OCI-LY3 (cell line): ENCODE data around the gene CLHC1.

Source experiments
- H2AFZ ChIP-seq: fragments of 200-600, 300-600 bp; shearing (Covaris generic); 2 replicates; pipeline ENCODE4 v1.6.0; 2014; ENCODE audit warnings: antibody characterized with exemption, low read depth, low read length
- H3K27ac ChIP-seq: fragments of 200-600, 300-600 bp; sonication (generic); 2 replicates; pipeline ENCODE4 v1.5.1; 2014; ENCODE audit warnings: mild to moderate bottlenecking, low read length, moderate library complexity, mixed read lengths
- H3K27me3 ChIP-seq: fragments of 200-600, 300-600 bp; sonication (generic); 2 replicates; pipeline ENCODE4 v1.6.1; 2014; ENCODE audit warnings: low read depth, low read length, mixed read lengths
- H3K36me3 ChIP-seq: fragments of 200-600, 300-600 bp; sonication (generic); replicated peaks from 2 replicates; pipeline ENCODE3; 2014; ENCODE audit warnings: low read depth, low read length, mixed read lengths
- H3K4me1 ChIP-seq: fragments of 300-600, 200-600 bp; sonication (generic); 2 replicates; pipeline ENCODE4 v1.6.1; 2014; ENCODE audit warnings: low read length, mixed read lengths
- H3K4me2 ChIP-seq: fragments of 200-600, 300-600 bp; sonication (generic); 2 replicates; pipeline ENCODE4 v1.6.1; 2014; ENCODE audit warnings: low read length, mixed read lengths
- H3K4me3 ChIP-seq: fragments of 300-600, 200-600 bp; sonication (generic); 2 replicates; pipeline ENCODE4 v1.5.1; 2014; ENCODE audit warnings: antibody characterized with exemption, mild to moderate bottlenecking, low read length, moderate library complexity
- H3K79me2 ChIP-seq: fragments of 300-600, 200-600 bp; shearing (Covaris generic); 2 replicates; pipeline ENCODE4 v1.6.1; 2014; ENCODE audit warnings: mild to moderate bottlenecking, low read length, mixed read lengths
- H3K9ac ChIP-seq: fragments of 300-600, 200-600 bp; shearing (Covaris generic); 2 replicates; pipeline ENCODE4 v1.6.0; 2014; ENCODE audit warnings: mild to moderate bottlenecking, low read length, moderate library complexity
- H3K9me3 ChIP-seq: fragments of 200-600, 300-600 bp; shearing (Covaris generic); 2 replicates; pipeline ENCODE4 v1.6.1; 2014; ENCODE audit warnings: low read length, mixed read lengths; ENCODE audit not compliant: insufficient read depth
- H4K20me1 ChIP-seq: fragments of 200-600, 300-600 bp; sonication (generic); 2 replicates; pipeline ENCODE4 v1.6.1; 2016; ENCODE audit warnings: low read length, mixed read lengths; ENCODE audit not compliant: insufficient read depth
- CTCF ChIP-seq: fragments of 200-600, 300-600 bp; sonication (generic); IDR thresholded peaks from 2 replicates; pipeline ENCODE4 v1.5.1; 2014; ENCODE audit warnings: antibody characterized with exemption, low read length, low read depth
- EZH2phosphoT487 ChIP-seq: fragments of 200-600 bp; shearing (Covaris generic); IDR thresholded peaks from 2 replicates; pipeline ENCODE4 v1.6.1; 2018; ENCODE audit warnings: antibody characterized with exemption, mixed run types, low read depth

The CLHC1 gene

GRCh38 chr2:55142518-55142917 lies 89.6 kb downstream of the CLHC1 start:
- Histone ChIP-seq H3K9ac (no peak overlapping the region), H3K36me3 (no peaks in the 10 kb centered on the region), H3K4me1 (peaks cover 12% of the 10 kb centered on the region), H2AFZ (no peak overlapping the region), H3K27me3 (no peaks in the 10 kb centered on the region), H3K9me3 (no peaks in the 10 kb centered on the region), H3K27ac (no peak overlapping the region), H3K4me2 (no peak overlapping the region), H3K79me2 (no peaks in the 10 kb centered on the region), H3K4me3 (no peak overlapping the region), H4K20me1 (no peaks in the 10 kb centered on the region)
- TF ChIP-seq CTCF, result no peak
- TF ChIP-seq EZH2phosphoT487, result no peak

- Histone ChIP-seq H2AFZ (no peak overlapping the region), H3K4me2 (no peak overlapping the region), H4K20me1 (no peaks in the 10 kb centered on the region), H3K79me2 (no peaks in the 10 kb centered on the region), H3K36me3 (no peaks in the 10 kb centered on the region), H3K27ac (no peak overlapping the region), H3K4me1 (peaks cover 19% of the 10 kb centered on the region), H3K9ac (no peak overlapping the region), H3K4me3 (no peak overlapping the region), H3K27me3 (no peaks in the 10 kb centered on the region), H3K9me3 (no peaks in the 10 kb centered on the region)
- TF ChIP-seq CTCF, result no peak
- no peak for TF ChIP-seq EZH2phosphoT487
These were observed 90.3 kb downstream of the CLHC1 start for GRCh38 chr2:55141572-55142413.

- no peak overlapping the region for H2AFZ ChIP-seq
- H3K79me2 ChIP-seq, result no peaks in the 10 kb centered on the region
- no peak overlapping the region for H3K27ac ChIP-seq
- H3K4me3 ChIP-seq, result no peak overlapping the region
- H3K36me3 ChIP-seq, result no peaks in the 10 kb centered on the region
- peaks cover 29% of the 10 kb centered on the region for H3K4me1 ChIP-seq
- H3K9me3 ChIP-seq, result no peaks in the 10 kb centered on the region
- H3K4me2 ChIP-seq, result no peak overlapping the region
- TF ChIP-seq CTCF, result no peak
- no peak for TF ChIP-seq EZH2phosphoT487
- H3K9ac ChIP-seq, result no peak overlapping the region
- no peaks in the 10 kb centered on the region for H3K27me3 ChIP-seq
- no peaks in the 10 kb centered on the region for H4K20me1 ChIP-seq
These were observed 91.5 kb downstream of the CLHC1 start for GRCh38 chr2:55140316-55141219.

GRCh38 chr2:55139305-55139704 lies 92.8 kb downstream of the CLHC1 start:
- no peak overlapping the region for H3K9ac ChIP-seq
- H2AFZ ChIP-seq, result no peak overlapping the region
- H3K27me3 ChIP-seq, result no peaks in the 10 kb centered on the region
- H4K20me1 ChIP-seq, result no peaks in the 10 kb centered on the region
- H3K9me3 ChIP-seq, result no peaks in the 10 kb centered on the region
- no peak overlapping the region for H3K27ac ChIP-seq
- no peaks in the 10 kb centered on the region for H3K36me3 ChIP-seq
- H3K4me2 ChIP-seq, result no peak overlapping the region
- no peaks in the 10 kb centered on the region for H3K79me2 ChIP-seq
- TF ChIP-seq EZH2phosphoT487 (no peak), CTCF (no peak)
- peaks cover 35% of the 10 kb centered on the region for H3K4me1 ChIP-seq
- no peak overlapping the region for H3K4me3 ChIP-seq
